Islet of Langerhans (tissue), 1 donor: ENCODE data around the gene TAAR5.
"Not testable (repeated sequence)": the region's sequence is repeated elsewhere in the genome, so short reads cannot be mapped to it uniquely, and the experiment has no call there.

ENCODE experiments used
- FAIRE-seq: peaks from one replicate; lab custom pipeline; 2011; peaks lifted over from hg19 to GRCh38; lab: Jason Lieb, UNC

The TAAR5 gene

GRCh38 chr6:132589454-132589853, at the start of gene TAAR5:
TSS of gene TAAR5 (minus strand) at chr6:132589741. CDS start at chr6:132589686, 55 bp downstream.
- no peak for FAIRE-seq

GRCh38 chr6:132637135-132637534, 47.6 kb upstream of the TAAR5 start:
- not testable (repeated sequence) for FAIRE-seq

- not testable (repeated sequence) for FAIRE-seq
These were observed 46.4 kb upstream of the TAAR5 start for GRCh38 chr6:132635906-132636305.

DNA sequence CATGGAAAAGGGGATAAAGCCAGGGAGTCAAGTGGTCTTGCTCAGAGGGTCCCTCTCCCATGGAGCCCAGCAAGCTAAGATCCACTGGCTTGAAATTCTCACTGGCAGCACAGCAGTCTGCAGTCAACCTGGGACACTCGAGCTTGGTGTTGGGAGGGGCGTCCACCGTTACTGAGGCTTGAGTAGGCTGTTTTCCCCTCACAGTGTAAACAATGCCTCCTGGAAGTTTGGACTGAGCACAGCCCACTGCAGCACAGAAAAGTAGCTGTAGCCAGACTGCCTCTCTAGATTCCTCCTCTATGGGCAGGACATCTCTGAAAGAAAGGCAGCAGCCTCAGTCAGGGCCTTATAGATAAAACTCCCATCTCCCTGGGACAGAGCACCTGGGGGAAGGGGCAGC, 45.7 kb upstream of the TAAR5 start:
- FAIRE-seq = not testable (repeated sequence)

DNA sequence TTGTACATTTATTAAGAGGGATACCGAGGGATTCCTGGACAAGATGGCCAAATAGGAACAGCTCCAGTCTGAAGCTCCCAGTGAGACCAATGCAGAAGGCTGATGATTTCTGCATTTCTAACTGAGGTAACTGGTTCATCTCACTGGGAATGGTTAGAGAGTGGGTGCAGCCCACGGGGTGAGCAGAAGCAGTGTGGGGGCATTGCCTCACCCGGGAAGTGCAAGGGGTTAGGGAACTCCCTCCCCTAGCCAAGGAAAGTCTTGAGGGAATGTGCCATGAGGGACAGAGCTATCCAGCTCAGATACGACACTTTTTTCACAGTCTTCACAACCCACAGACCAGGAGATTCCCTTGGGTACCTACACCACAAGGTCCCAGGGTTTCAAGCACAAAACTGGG, 45.3 kb upstream of the TAAR5 start:
- FAIRE-seq = no peak

- no peak for FAIRE-seq
These were observed 43.8 kb upstream of the TAAR5 start for GRCh38 chr6:132633362-132633761.

- no peak for FAIRE-seq
These were observed 34.6 kb upstream of the TAAR5 start, which contains the start of gene TAAR2 for GRCh38 chr6:132624175-132624574. TSS of gene TAAR2 (minus strand) at chr6:132624275. CDS start at chr6:132624275, 0 bp downstream.

DNA sequence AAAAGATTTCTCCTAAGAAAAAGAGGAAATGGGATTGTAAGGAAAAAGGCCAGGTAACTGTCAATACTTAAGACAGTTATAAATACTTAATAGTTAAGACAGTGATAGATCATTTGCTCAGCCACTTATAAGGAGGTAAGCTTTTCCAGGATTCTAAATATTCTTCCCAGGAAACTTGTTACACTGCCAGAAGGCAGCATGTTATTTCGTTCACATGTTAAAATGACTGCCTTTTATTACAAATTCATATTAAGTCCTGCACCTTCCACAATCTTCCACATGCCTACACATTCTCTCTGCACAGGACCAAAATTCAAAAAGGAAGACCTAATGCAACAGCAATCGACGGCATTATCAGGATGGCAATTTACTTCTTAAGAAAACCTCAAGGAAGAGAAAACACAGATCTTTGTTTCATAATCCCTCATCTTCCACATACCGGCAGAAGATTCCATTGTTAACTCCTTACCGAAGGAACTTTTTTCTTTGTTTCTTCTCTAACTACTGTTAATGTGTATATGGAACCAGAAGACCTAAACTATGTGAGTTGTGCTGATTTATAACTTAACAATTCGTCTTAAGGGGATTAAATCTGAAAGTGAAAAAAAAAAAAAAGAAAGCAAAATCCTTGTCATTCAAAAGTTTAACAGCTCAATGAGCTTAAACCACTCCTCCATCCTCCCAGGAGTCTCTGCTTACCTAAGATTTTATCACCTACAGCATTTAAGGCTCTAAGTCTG, 33.7 kb upstream of the TAAR5 start:
- no peak for FAIRE-seq

- FAIRE-seq = no peak
These were observed 27.1 kb upstream of the TAAR5 start for GRCh38 chr6:132616677-132617076.

GRCh38 chr6:132614554-132614953, 25.0 kb upstream of the TAAR5 start:
- FAIRE-seq = no peak

GRCh38 chr6:132612449-132613108, 23.0 kb upstream of the TAAR5 start:
- FAIRE-seq = no peak

- FAIRE-seq = no peak
These were observed 22.1 kb upstream of the TAAR5 start for GRCh38 chr6:132611616-132612015.

- no peak for FAIRE-seq
These were observed 18.1 kb upstream of the TAAR5 start for GRCh38 chr6:132607544-132608233.

DNA sequence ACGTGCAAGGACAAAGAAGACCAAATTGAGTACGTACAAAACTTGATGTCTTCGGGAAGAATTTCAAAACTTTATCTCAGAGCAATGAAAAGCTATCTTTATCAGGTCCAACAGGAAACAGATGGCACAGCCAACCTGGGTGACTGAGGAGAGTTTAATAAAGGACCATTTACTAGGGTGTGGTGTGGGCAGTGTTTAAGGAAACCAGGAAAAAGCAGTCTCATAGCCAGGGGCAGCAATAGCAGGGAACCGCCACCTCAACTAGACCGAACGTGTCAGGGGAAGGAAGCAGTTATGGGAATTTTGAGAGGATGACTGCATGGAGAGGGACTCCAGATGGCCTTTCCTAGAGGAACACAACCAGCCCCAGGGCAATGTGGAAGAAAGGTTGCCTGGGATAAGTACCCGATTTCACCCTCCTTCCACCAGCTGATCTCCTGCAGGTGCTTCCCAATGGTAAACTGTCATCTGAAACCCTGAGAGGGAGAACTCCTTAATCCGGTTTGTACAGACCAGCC, 15.2 kb upstream of the TAAR5 start:
- FAIRE-seq = no peak

- FAIRE-seq = not testable (repeated sequence)
These were observed 11.4 kb upstream of the TAAR5 start for GRCh38 chr6:132600900-132601299.

DNA sequence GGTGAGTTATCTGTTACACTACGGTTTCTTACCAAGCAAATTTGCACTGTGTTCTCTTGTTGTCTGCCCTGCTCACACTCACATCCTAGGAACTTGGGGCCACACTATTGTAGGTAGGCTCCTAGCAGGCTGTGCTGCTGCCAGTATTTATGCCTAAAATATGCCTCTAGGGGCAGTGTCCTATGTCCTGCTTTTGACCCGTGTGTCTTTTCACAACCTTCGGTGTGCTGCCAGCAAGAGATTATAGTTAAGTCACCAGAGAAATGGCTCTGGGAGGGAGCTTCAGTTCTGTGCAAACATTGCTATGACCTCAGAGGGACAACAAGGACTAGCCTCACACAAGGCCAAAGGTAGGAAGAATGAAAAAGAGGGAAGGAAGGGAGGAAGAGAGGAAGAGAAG, 8.9 kb upstream of the TAAR5 start:
- no peak for FAIRE-seq

DNA sequence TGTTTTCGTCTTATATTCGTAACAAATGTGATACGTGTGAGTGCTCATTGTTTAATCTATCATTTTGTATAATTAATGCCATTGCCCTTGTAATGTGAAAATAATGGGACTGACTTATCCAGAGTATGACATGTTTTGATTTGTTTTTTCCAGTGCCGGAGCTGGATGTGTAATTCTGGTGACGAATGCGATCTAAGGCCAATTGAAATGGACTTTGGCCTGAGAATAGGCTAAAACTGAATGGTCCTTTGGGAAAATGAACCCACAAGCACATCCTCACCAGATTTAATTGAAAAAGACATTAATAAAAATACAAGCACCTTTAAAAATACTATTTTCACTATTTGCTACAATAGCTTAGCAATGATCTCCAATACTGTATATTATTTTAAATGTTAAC, 6.7 kb upstream of the TAAR5 start:
- peak; percentile 17 for FAIRE-seq

DNA sequence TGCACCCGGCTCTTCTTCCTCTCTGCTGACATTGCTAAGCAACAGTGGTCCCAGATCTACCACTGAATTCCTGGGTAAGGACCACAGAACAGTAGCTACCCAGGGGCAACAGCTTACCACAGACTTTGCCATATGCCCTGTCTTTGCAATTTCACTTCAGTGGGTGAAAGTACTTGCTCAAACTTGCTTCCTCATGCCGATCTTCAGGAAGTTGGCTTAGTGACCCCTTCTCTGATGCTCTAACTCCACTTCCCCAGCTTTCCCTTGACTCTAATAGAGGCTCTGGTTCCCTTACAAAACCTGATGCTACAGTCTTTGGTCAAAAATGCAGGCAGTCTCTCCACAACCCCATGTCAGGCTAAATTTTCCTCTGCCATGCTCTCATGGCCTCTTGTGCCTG, 3.3 kb upstream of the TAAR5 start:
- no peak for FAIRE-seq

- no peak for FAIRE-seq
These were observed 821 bp upstream of the TAAR5 start for GRCh38 chr6:132590362-132590761.

DNA sequence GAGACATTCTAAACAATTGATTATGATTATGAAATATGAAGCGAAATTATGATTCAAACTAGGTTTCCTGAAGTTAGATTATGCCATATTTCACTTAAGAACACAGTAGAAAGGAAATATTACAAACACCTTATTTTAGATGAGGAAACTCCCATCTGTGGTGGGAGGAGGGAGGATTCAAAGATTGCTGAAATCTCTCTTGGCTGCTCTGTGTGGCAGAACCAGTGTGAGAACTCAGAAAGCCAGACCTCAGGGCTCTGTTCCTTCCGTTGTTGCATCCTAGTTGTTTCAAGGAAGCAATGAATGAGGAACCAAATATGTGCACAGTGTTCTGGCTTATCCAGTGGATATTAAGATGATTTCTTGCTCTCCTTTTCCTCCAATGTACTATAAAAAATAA, 2.1 kb downstream of the TAAR5 start:
- FAIRE-seq = no peak

DNA sequence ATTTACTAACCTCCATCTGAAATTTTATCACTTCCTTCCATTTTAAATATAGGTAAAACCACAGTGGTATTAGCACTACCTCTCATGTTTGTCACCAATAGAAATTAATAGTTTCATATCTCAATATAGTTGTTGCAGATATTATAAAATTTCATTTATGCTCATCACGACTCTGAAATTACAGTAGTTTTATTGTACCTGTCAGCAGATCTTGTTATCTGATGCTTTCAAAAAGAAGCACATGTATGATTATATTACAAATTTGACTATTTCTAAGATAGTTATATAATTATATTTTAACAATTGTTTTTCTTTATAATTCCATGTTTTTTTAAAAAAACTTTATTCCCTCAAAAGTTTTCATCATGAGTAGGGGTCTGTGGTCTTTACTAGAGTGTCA, 4.8 kb downstream of the TAAR5 start:
- FAIRE-seq = no peak

DNA sequence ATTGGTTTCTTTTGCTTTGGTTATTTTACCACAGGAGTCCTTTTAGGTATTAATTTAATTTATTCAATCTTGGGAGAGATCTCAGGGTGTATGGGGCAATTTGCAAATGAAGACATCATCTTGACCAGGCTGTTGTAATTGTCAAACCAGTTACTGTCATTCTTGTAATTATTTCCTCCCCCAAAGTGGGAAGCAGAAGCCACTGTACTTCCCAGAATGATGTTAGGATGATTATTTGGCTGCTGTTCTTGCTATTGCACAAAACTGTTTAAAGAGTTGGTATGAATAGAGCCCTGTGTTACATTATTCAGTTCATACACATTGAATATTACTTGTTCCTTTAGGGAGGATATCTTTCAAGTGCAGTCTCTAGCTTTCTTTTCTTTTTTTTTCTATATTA, 17.8 kb downstream of the TAAR5 start:
- FAIRE-seq = no peak

GRCh38 chr6:132570221-132570777, 19.2 kb downstream of the TAAR5 start, which contains the start of gene TAAR6:
TSS of gene TAAR6 (plus strand) at chr6:132570322. CDS start at chr6:132570322, 0 bp downstream.
- no peak for FAIRE-seq
